Ishikawa (cell line): ENCODE measurements around the gene CLCF1.

Experiments used
- CEBPB ChIP-seq: IDR thresholded peaks from 2 replicates; pipeline ENCODE4 v1.6.1; 2012
- CREB1 ChIP-seq: IDR thresholded peaks from 2 replicates; pipeline ENCODE4 v1.6.1; 2012; ENCODE audit warnings: low read depth
- EGR1 ChIP-seq: IDR thresholded peaks from 2 replicates; pipeline ENCODE4 v1.6.1; 2012
- EP300 ChIP-seq: IDR thresholded peaks from 2 replicates; pipeline ENCODE4 v1.6.1; 2012; ENCODE audit warnings: borderline replicate concordance
- FOXM1 ChIP-seq: IDR thresholded peaks from 2 replicates; pipeline ENCODE4 v1.6.1; 2012; ENCODE audit warnings: low read depth, borderline replicate concordance
- NFIC ChIP-seq: IDR thresholded peaks from 2 replicates; pipeline ENCODE4 v1.6.1; 2012
- RAD21 ChIP-seq: IDR thresholded peaks from 2 replicates; pipeline ENCODE4 v1.6.1; 2012; ENCODE audit warnings: low read depth
- TAF1 ChIP-seq: IDR thresholded peaks from 2 replicates; pipeline ENCODE4 v1.6.1; 2012; ENCODE audit warnings: low read depth, mild to moderate bottlenecking
- TCF12 ChIP-seq: IDR thresholded peaks from 2 replicates; pipeline ENCODE4 v1.6.1; 2012; ENCODE audit warnings: low read depth
- TEAD4 ChIP-seq: IDR thresholded peaks from 2 replicates; pipeline ENCODE4 v1.6.1; 2012
- YY1 ChIP-seq: IDR thresholded peaks from 2 replicates; pipeline ENCODE4 v1.6.1; 2012; ENCODE audit warnings: low read depth
- ZBTB7A ChIP-seq: IDR thresholded peaks from 2 replicates; pipeline ENCODE4 v1.6.1; 2012; ENCODE audit warnings: low read depth
- TF ChIP-seq, protein P1 (sequence below): IDR thresholded peaks from 2 replicates; pipeline ENCODE4 v1.6.1; 2012
- TF ChIP-seq, protein P2 (sequence below): IDR thresholded peaks from 2 replicates; pipeline ENCODE4 v1.6.1; 2012
- TF ChIP-seq, protein P3 (sequence below): IDR thresholded peaks from 2 replicates; pipeline ENCODE4 v1.6.1; 2012; ENCODE audit warnings: low read depth, mild to moderate bottlenecking

CLCF1 gene

DNA sequence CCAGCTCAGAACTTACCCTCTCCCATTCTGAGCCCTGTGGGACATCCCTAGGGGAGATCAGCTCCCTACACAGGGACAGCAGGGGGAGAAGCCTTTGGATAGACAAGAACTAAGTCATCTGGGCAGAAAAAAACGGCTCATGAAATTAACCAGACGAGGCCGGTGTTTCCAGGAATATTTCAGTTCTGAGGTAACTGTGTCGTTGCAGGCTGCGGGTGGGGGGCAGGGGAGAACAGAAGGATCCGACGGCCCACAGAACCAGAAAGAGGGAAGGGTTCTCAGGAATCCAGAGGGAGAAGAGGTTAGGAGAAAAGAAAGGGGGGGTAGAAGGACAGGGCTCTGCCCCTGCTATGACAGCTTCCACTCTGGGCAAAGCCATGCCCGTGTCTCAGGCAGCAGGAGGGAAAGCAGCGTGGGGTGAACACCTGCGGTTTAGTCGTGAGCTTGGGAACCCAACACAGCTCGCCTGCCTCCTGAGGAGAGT lies 3.6 kb downstream of the CLCF1 start:
- TF ChIP-seq, protein P1, sequence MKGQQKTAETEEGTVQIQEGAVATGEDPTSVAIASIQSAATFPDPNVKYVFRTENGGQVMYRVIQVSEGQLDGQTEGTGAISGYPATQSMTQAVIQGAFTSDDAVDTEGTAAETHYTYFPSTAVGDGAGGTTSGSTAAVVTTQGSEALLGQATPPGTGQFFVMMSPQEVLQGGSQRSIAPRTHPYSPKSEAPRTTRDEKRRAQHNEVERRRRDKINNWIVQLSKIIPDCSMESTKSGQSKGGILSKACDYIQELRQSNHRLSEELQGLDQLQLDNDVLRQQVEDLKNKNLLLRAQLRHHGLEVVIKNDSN, result no peak
- TF ChIP-seq CEBPB (no peak), TAF1 (no peak), TCF12 (no peak)

DNA sequence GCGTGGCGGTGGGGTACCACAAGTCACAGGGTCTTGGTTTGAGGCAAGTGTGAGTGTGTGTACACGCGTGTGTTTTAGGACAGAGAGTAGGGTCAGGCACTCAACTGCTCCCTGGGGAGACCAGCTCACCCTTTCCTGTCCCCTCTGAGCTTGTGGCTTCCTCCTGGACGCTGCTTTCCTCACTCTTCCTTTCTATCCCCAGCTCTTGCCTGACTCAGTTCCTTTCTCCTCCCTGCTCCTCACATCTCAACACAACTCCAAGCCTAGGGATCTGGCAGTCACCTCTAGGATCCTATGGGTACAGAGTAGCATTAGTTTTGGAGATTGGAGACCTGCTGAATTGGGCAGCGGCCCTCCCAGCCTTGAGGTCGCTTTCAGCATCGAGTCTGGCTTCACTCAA lies 4.1 kb downstream of the CLCF1 start:
- TF ChIP-seq, protein P2, sequence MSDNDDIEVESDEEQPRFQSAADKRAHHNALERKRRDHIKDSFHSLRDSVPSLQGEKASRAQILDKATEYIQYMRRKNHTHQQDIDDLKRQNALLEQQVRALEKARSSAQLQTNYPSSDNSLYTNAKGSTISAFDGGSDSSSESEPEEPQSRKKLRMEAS, result no peak

DNA sequence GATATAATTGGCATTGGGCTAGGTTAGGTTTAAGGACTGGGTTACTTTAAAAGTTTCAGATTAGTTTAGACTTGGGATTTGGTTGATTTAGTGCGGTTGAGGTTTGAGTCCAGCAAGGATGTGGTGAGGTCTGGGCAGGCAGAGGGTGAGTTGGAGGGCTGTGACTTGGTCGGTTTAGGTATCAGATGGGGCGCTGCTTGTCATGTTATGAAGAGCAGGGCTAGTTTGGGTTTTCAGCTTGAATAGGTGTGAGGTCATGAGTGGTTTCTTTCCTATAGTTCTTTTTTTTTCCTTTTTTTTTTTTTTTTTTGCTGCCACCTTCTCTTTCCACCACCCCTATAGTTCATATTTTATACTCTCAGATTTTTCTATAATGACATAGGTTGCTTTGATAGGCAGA lies 4.8 kb downstream of the CLCF1 start:
- TF ChIP-seq, protein P3, sequence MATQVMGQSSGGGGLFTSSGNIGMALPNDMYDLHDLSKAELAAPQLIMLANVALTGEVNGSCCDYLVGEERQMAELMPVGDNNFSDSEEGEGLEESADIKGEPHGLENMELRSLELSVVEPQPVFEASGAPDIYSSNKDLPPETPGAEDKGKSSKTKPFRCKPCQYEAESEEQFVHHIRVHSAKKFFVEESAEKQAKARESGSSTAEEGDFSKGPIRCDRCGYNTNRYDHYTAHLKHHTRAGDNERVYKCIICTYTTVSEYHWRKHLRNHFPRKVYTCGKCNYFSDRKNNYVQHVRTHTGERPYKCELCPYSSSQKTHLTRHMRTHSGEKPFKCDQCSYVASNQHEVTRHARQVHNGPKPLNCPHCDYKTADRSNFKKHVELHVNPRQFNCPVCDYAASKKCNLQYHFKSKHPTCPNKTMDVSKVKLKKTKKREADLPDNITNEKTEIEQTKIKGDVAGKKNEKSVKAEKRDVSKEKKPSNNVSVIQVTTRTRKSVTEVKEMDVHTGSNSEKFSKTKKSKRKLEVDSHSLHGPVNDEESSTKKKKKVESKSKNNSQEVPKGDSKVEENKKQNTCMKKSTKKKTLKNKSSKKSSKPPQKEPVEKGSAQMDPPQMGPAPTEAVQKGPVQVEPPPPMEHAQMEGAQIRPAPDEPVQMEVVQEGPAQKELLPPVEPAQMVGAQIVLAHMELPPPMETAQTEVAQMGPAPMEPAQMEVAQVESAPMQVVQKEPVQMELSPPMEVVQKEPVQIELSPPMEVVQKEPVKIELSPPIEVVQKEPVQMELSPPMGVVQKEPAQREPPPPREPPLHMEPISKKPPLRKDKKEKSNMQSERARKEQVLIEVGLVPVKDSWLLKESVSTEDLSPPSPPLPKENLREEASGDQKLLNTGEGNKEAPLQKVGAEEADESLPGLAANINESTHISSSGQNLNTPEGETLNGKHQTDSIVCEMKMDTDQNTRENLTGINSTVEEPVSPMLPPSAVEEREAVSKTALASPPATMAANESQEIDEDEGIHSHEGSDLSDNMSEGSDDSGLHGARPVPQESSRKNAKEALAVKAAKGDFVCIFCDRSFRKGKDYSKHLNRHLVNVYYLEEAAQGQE, result no peak
- no peak for TF ChIP-seq TAF1
- TF ChIP-seq TEAD4, result no peak
- TF ChIP-seq YY1, result no peak
- no peak for TF ChIP-seq ZBTB7A
- no peak for TF ChIP-seq RAD21
- no peak for TF ChIP-seq TCF12
- TF ChIP-seq, protein P1, result no peak
- TF ChIP-seq, protein P2, result no peak

DNA sequence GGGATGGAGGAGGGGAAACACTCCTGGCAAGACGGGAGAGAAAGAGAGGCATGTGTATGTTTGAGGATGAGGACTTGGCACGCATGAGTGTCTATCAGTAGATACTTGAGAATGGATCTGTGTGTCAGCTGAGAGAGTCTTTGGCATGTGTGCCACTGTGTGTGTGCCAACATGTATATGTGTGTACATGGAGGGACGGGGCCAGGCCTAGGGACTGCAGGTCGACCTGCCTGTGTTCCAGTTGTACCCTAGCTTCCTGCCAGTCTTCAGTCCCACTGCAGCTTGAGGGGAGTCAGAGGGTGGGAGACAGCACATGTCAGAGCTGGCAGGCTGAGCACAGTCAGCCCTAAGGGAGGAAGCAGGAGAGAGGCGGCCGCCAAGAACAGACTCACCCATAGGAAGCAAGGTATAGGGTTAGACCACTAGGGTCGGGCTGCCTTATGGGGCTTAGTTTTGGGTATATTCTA lies 5.6 kb downstream of the CLCF1 start:
- TF ChIP-seq TCF12 (no peak), NFIC (no peak), TAF1 (no peak), ZBTB7A (no peak), CEBPB (no peak), CREB1 (no peak), YY1 (no peak), EP300 (no peak)
- TF ChIP-seq, protein P1, result no peak
- TF ChIP-seq, protein P3, result no peak

DNA sequence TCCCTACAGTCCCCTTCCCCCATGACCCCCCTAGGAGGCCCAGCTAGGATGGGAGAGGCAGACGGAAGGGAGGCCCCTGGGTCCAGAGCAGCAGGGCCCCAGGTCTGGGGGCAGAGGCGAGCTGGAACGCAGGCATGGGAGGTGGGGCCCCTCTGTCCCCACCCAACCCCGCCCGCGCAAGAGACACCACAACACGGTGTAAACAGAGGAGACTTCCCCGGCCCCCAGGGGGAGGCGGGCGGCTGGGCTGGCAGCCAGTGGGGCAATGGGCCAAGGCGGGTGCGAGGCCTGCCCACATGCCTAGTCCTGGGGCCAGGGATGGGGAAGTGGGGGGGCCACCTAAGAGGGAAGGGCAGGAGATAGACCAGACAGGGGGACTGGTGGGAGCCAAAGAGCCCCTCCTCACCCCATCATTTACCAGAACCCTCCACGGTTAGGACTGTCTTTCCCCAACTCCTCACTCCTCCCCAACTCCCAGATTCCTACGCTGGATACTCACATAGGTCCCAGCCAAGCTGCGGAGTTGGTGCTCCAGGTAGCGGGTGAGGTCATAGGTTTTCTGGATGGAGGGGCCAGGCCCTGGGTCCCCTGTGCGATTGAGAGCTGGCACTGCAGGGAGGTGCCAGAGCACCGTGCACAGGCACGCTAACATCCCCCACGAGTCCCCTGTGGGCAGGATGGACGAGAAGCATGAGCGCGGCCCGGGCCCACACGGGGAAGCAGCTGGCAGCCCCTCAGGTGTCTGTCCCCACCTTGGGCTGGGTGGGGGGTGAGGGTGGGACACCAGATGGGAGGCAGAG lies 6.2 kb downstream of the CLCF1 start:
- peak; percentile 24; the same call in 1 of the 2 replicates for TF ChIP-seq EP300
- peak; percentile 83 for TF ChIP-seq NFIC
- no peak for TF ChIP-seq YY1
- TF ChIP-seq, protein P2, result peak; percentile 60

DNA sequence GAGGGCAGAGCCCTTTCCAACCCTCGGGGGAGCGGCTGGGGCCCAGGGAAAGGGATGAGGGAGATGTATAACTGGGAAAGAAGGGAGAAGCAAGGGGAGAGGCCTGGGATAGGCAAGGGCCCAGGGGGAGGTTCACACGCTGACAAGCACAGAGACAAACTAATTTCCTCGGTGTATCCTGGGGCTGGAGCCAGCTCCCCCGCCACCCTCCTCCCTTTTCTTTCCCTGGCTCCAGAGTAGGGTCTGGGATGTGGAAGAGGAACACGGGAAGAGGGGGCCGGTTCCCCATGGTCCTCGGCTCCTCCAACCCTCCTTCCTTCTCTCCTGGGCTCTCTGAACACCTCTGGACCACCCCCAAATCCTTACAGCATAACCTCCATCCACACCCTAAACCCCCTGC lies 6.9 kb downstream of the CLCF1 start:
- TF ChIP-seq, protein P2, result no peak
- TF ChIP-seq, protein P1, result no peak
- no peak for TF ChIP-seq FOXM1
- no peak for TF ChIP-seq CEBPB
- no peak for TF ChIP-seq NFIC
- no peak for TF ChIP-seq EGR1
- TF ChIP-seq, protein P3, result no peak
- no peak for TF ChIP-seq CREB1
- no peak for TF ChIP-seq RAD21
- no peak for TF ChIP-seq TCF12
- TF ChIP-seq TAF1, result no peak
- TF ChIP-seq EP300, result no peak
- no peak for TF ChIP-seq ZBTB7A
